D721Med (cell line): ENCODE data around the gene IL36G.

Experiments used
- DNase-seq: peaks from one replicate; pipeline ENCODE4 v3.0.0; 2011; ENCODE audit warnings: low spot score; ENCODE audit not compliant: insufficient read length
- FAIRE-seq: peaks from 2 replicates; lab custom pipeline; 2011; peaks lifted over from hg19 to GRCh38; lab: Jason Lieb, UNC
- CTCF ChIP-seq: IDR thresholded peaks from 2 replicates; pipeline ENCODE4 v1.5.1; 2012; ENCODE audit warnings: mild to moderate bottlenecking, control low read depth; ENCODE audit not compliant: insufficient read depth; ENCODE audit errors: missing control alignments

IL36G gene

GRCh38 chr2:113007250-113007649 is 29.4 kb downstream of the IL36G start:
- TF ChIP-seq CTCF = no peak
- FAIRE-seq (no peak), DNase-seq (no peak)

GRCh38 chr2:113009622-113010021 is 31.8 kb downstream of the IL36G start:
- FAIRE-seq = no peak

GRCh38 chr2:113010088-113010487 is 32.3 kb downstream of the IL36G start:
- no peak for FAIRE-seq
- no peak for TF ChIP-seq CTCF
- no peak for DNase-seq

More at GRCh38 chr2:113009622-113010021, 31.8 kb downstream of the IL36G start:
- no peak for TF ChIP-seq CTCF
- DNase-seq = no peak

- no peak for TF ChIP-seq CTCF
- FAIRE-seq = no peak
- DNase-seq = no peak
These were observed 33.3 kb downstream of the IL36G start for GRCh38 chr2:113011108-113011507.

- no peak for FAIRE-seq
- no peak for TF ChIP-seq CTCF
- DNase-seq = no peak
These were observed 34.9 kb downstream of the IL36G start for GRCh38 chr2:113012436-113013335.

GRCh38 chr2:113013336-113013661 is 35.5 kb downstream of the IL36G start:
- FAIRE-seq = no peak
- no peak for DNase-seq
- TF ChIP-seq CTCF = no peak

- DNase-seq = no peak
- no peak for FAIRE-seq
- no peak for TF ChIP-seq CTCF
These were observed 36.3 kb downstream of the IL36G start for GRCh38 chr2:113014067-113014466.
